GM12865 (cell line): ENCODE data around the gene RUNX3.
"Not testable (repeated sequence)": the region's sequence is repeated elsewhere in the genome, so short reads cannot be mapped to it uniquely, and the experiment has no call there.

Experiments used
- DNase-seq: peaks from one replicate; pipeline ENCODE4 v3.0.0; 2010; ENCODE audit warnings: low read depth
- H3K4me3 ChIP-seq: 2 replicates; pipeline ENCODE4 v1.5.1; 2011; ENCODE audit warnings: mild to moderate bottlenecking, low read depth, low read length, control low read depth
- CTCF ChIP-seq: IDR thresholded peaks from 2 replicates; pipeline ENCODE4 v1.5.1; 2011; ENCODE audit warnings: low read length, control low read depth, low read depth, inconsistent platforms; ENCODE audit not compliant: insufficient read depth; ENCODE audit errors: missing control alignments

RUNX3 gene

GRCh38 chr1:24894002-24894401, 36.1 kb downstream of the RUNX3 start:
- no peak overlapping the region for H3K4me3 ChIP-seq
- peak; percentile 16 for DNase-seq
- no peak for TF ChIP-seq CTCF

GRCh38 chr1:24893431-24893830, 36.6 kb downstream of the RUNX3 start:
- DNase-seq = no peak
- no peak for TF ChIP-seq CTCF
- H3K4me3 ChIP-seq = no peak overlapping the region

- H3K4me3 ChIP-seq = no peak overlapping the region
- DNase-seq = no peak
- TF ChIP-seq CTCF = no peak
Observed at GRCh38 chr1:24892188-24893153, 37.6 kb downstream of the RUNX3 start.

- DNase-seq = not testable (repeated sequence)
Observed at GRCh38 chr1:24891367-24891766, 38.7 kb downstream of the RUNX3 start.

GRCh38 chr1:24890887-24891286, 39.2 kb downstream of the RUNX3 start:
- no peak for TF ChIP-seq CTCF
- DNase-seq = no peak

More at GRCh38 chr1:24891367-24891766, 38.7 kb downstream of the RUNX3 start:
- not testable (repeated sequence) for H3K4me3 ChIP-seq

GRCh38 chr1:24888971-24889676, 41.0 kb downstream of the RUNX3 start:
- no peak overlapping the region for H3K4me3 ChIP-seq
- DNase-seq = no peak
- no peak for TF ChIP-seq CTCF

More at GRCh38 chr1:24890887-24891286, 39.2 kb downstream of the RUNX3 start:
- no peak overlapping the region for H3K4me3 ChIP-seq
